H1 (cell line): ENCODE measurements around the gene BTBD9. TPM values are rescaled to one million over a fixed set of nuclear protein-coding genes. Genes with fewer than 3 reads are reported as not detected.

Experiments used
- CTCF ChIA-PET: fragments of 300-600 bp; sonication (Branson Sonifier 250); formaldehyde crosslinking; loops from one replicate; lab custom pipeline; 2021; ENCODE audit not compliant: partially characterized antibody; lab: Charles Lee
- POLR2A ChIA-PET: fragments of 300-600 bp; sonication (Branson Sonifier 250); formaldehyde crosslinking; loops from one replicate; lab custom pipeline; 2021; ENCODE audit warnings: inconsistent platforms; ENCODE audit not compliant: partially characterized antibody; lab: Charles Lee
- DNase-seq, 2 experiments: peaks; one replicate each; pipeline versions ENCODE4 v3.0.0 to v3.0.0-alpha.2; 2010 to 2022; ENCODE audit warnings: low spot score in 2 of 2, low read depth in 1 of 2, mixed read lengths in 1 of 2
- FAIRE-seq: peaks from 2 replicates; lab custom pipeline; 2011; peaks lifted over from hg19 to GRCh38; lab: Jason Lieb, UNC
- H2AFZ ChIP-seq: 2 replicates; pipeline ENCODE4 v1.8.1; 2012; ENCODE audit warnings: low read length, inconsistent platforms
- H2AK5ac ChIP-seq: 2 replicates; pipeline ENCODE4 v1.6.1; 2013; ENCODE audit warnings: low read depth, low read length
- H2BK120ac ChIP-seq: replicated peaks from 2 replicates; pipeline ENCODE3; 2013; ENCODE audit warnings: low read depth, low read length, inconsistent platforms
- H2BK12ac ChIP-seq: 2 replicates; pipeline ENCODE4 v1.6.1; 2013; ENCODE audit warnings: low read depth, low read length
- H2BK15ac ChIP-seq: 2 replicates; pipeline ENCODE4 v1.6.1; 2013; ENCODE audit warnings: low read length
- H2BK20ac ChIP-seq: 2 replicates; pipeline ENCODE4 v1.6.1; 2013; ENCODE audit warnings: low read length
- H2BK5ac ChIP-seq: 2 replicates; pipeline ENCODE4 v1.6.1; 2013; ENCODE audit warnings: low read depth, low read length
- H3K14ac ChIP-seq: 2 replicates; pipeline ENCODE4 v1.6.1; 2013; ENCODE audit warnings: inconsistent platforms; ENCODE audit not compliant: insufficient read length
- H3K18ac ChIP-seq: 2 replicates; pipeline ENCODE4 v1.6.1; 2013; ENCODE audit warnings: low read length; ENCODE audit errors: extremely low read depth
- H3K23ac ChIP-seq: 2 replicates; pipeline ENCODE4 v1.6.1; 2013; ENCODE audit warnings: inconsistent platforms; ENCODE audit not compliant: insufficient read length
- H3K23me2 ChIP-seq: 2 replicates; pipeline ENCODE4 v1.6.1; 2013; ENCODE audit warnings: low read depth, low read length
- H3K27ac ChIP-seq: 2 replicates; pipeline ENCODE4 v1.6.1; 2011; ENCODE audit warnings: low read depth, low read length, inconsistent platforms
- H3K27me3 ChIP-seq, 4 experiments: replicated peaks in 1 of 4; 1 replicate in 1 of 4; 2 replicates in 3 of 4; pipeline versions ENCODE4 v1.6.1 to v1.8.1; 2011 to 2013; ENCODE audit warnings: low read length in 3 of 4, mild to moderate bottlenecking in 3 of 4, inconsistent platforms in 2 of 4, mixed read lengths in 2 of 4, moderate library complexity in 1 of 4; ENCODE audit not compliant: control insufficient read depth in 3 of 4, insufficient read depth in 3 of 4; ENCODE audit errors: extremely low read depth in 1 of 4
- H3K36me3 ChIP-seq, 4 experiments: 2 replicates each; pipeline versions ENCODE4 v1.6.1 to v1.8.1; 2011 to 2013; ENCODE audit warnings: mild to moderate bottlenecking in 4 of 4, low read length in 3 of 4, moderate library complexity in 2 of 4, control low read depth in 1 of 4, inconsistent platforms in 1 of 4; ENCODE audit not compliant: insufficient read depth in 4 of 4, control insufficient read depth in 2 of 4
- H3K4ac ChIP-seq: replicated peaks from 2 replicates; pipeline ENCODE3; 2013; ENCODE audit warnings: low read length, low read depth, mixed read lengths, inconsistent platforms; ENCODE audit not compliant: insufficient read length
- H3K4me1 ChIP-seq, 4 experiments: replicated peaks in 1 of 4; 1 replicate in 1 of 4; 2 replicates in 3 of 4; pipeline versions ENCODE4 v1.6.1 to v1.8.1; 2011 to 2013; ENCODE audit warnings: low read length in 3 of 4, inconsistent platforms in 2 of 4, mixed read lengths in 1 of 4; ENCODE audit not compliant: insufficient read depth in 4 of 4, control insufficient read depth in 3 of 4
- H3K4me2 ChIP-seq, 2 experiments: 2 replicates each; pipeline versions ENCODE4 v1.6.1 to v1.8.1; 2011 to 2013; ENCODE audit warnings: low read depth in 2 of 2, low read length in 2 of 2, control low read depth in 1 of 2, inconsistent platforms in 1 of 2, mild to moderate bottlenecking in 1 of 2; ENCODE audit not compliant: insufficient read depth in 1 of 2
- H3K4me3 ChIP-seq, 4 experiments: fragments of 200-600, 300-600 bp in 1 of 4; sonication (generic), shearing (Covaris generic), sonication (Bioruptor Twin) in 1 of 4; 2 replicates each; pipeline versions ENCODE4 v1.5.1 to v1.8.1; 2011 to 2016; ENCODE audit warnings: low read length in 4 of 4, low read depth in 3 of 4, control low read depth in 2 of 4, inconsistent platforms in 2 of 4, mild to moderate bottlenecking in 2 of 4, mixed read lengths in 1 of 4, moderate library complexity in 1 of 4; ENCODE audit not compliant: insufficient read depth in 2 of 4; ENCODE audit errors: extremely low read depth in 1 of 4
- H3K56ac ChIP-seq: replicated peaks from 2 replicates; pipeline ENCODE3; 2013; ENCODE audit warnings: low read depth, mild to moderate bottlenecking, mixed read lengths, low read length, inconsistent platforms; ENCODE audit not compliant: insufficient read length
- H3K79me1 ChIP-seq: 2 replicates; pipeline ENCODE4 v1.6.1; 2013; ENCODE audit warnings: low read depth, low read length, control low read depth
- H3K79me2 ChIP-seq, 2 experiments: 2 replicates each; pipeline versions ENCODE4 v1.6.1 to v1.8.1; 2012 to 2013; ENCODE audit warnings: low read length in 2 of 2, mild to moderate bottlenecking in 2 of 2, inconsistent platforms in 1 of 2; ENCODE audit not compliant: insufficient read depth in 2 of 2, control insufficient read depth in 1 of 2
- H3K9ac ChIP-seq, 4 experiments: replicated peaks in 1 of 4; 1 replicate in 1 of 4; 2 replicates in 3 of 4; pipeline versions ENCODE4 v1.6.1 to v1.8.1; 2011 to 2013; ENCODE audit warnings: low read depth in 3 of 4, low read length in 3 of 4, control low read depth in 2 of 4, mild to moderate bottlenecking in 2 of 4, moderate library complexity in 2 of 4, inconsistent platforms in 1 of 4; ENCODE audit errors: extremely low read depth in 1 of 4
- H3K9me3 ChIP-seq, 2 experiments: 2 replicates each; pipeline versions ENCODE4 v1.6.1 to v1.8.1; 2012 to 2013; ENCODE audit warnings: mild to moderate bottlenecking in 2 of 2, moderate library complexity in 2 of 2, control low read depth in 1 of 2, inconsistent platforms in 1 of 2, low read depth in 1 of 2, low read length in 1 of 2, mixed read lengths in 1 of 2; ENCODE audit not compliant: insufficient read depth in 2 of 2
- H4K20me1 ChIP-seq, 2 experiments: replicated peaks in 1 of 2; 2 replicates each; pipeline versions ENCODE3 to v1.8.1; 2011 to 2013; ENCODE audit warnings: inconsistent platforms in 2 of 2, low read length in 2 of 2, mild to moderate bottlenecking in 1 of 2; ENCODE audit not compliant: insufficient read depth in 2 of 2, control insufficient read depth in 1 of 2
- H4K5ac ChIP-seq: 2 replicates; pipeline ENCODE4 v1.6.1; 2013; ENCODE audit warnings: low read length, low read depth, mixed read lengths, inconsistent platforms; ENCODE audit not compliant: insufficient read length
- H4K8ac ChIP-seq: 2 replicates; pipeline ENCODE4 v1.8.0; 2013; ENCODE audit warnings: mild to moderate bottlenecking, moderate library complexity, low read length, inconsistent platforms; ENCODE audit not compliant: insufficient read depth; ENCODE audit errors: extremely low read depth
- H4K91ac ChIP-seq: replicated peaks from 2 replicates; pipeline ENCODE3; 2013; ENCODE audit warnings: low read length, mixed read lengths, inconsistent platforms; ENCODE audit not compliant: insufficient read length
- ASH2L ChIP-seq: fragments of 200-600, 300-600 bp; sonication (generic); IDR thresholded peaks from one replicate; pipeline ENCODE4 v1.7.1; 2017; ENCODE audit warnings: low read length
- CBX8 ChIP-seq: fragments of 300-800, 300-1000 bp; sonication (generic); IDR thresholded peaks from 2 replicates; pipeline ENCODE4 v1.7.1; 2016; ENCODE audit warnings: low read depth, low read length, borderline replicate concordance
- CEBPB ChIP-seq: IDR thresholded peaks from 2 replicates; pipeline ENCODE4 v1.6.1; 2012; ENCODE audit warnings: low read depth, low read length
- CTCF ChIP-seq, 3 experiments: IDR thresholded peaks; 1 replicate in 2 of 3; 2 replicates in 1 of 3; pipeline versions ENCODE4 v1.5.1 to v1.6.1; 2011; ENCODE audit warnings: low read length in 3 of 3, mild to moderate bottlenecking in 3 of 3, inconsistent platforms in 2 of 3, low read depth in 1 of 3, moderate library complexity in 1 of 3; ENCODE audit not compliant: insufficient read depth in 1 of 3; ENCODE audit errors: control extremely low read depth in 1 of 3
- EGR1 ChIP-seq: IDR thresholded peaks from 2 replicates; pipeline ENCODE4 v1.6.1; 2011; ENCODE audit warnings: low read depth, low read length, borderline replicate concordance
- GABPA ChIP-seq: IDR thresholded peaks from 2 replicates; pipeline ENCODE4 v1.6.1; 2011; ENCODE audit warnings: mild to moderate bottlenecking, low read length, moderate library complexity, borderline replicate concordance; ENCODE audit not compliant: insufficient read depth
- JUND ChIP-seq: IDR thresholded peaks from 2 replicates; pipeline ENCODE4 v1.6.1; 2011; ENCODE audit warnings: mild to moderate bottlenecking, improper control_type of control experiment, low read length
- POU5F1 ChIP-seq: IDR thresholded peaks from 2 replicates; pipeline ENCODE4 v1.6.1; 2011; ENCODE audit warnings: low read depth, mild to moderate bottlenecking, low read length, moderate library complexity
- RAD21 ChIP-seq, 2 experiments: IDR thresholded peaks in 1 of 2; conservative IDR thresholded peaks in 1 of 2; 2 replicates each; pipeline ENCODE4 v1.6.1; 2011; ENCODE audit warnings: low read depth in 2 of 2, low read length in 2 of 2, improper control_type of control experiment in 1 of 2, inconsistent platforms in 1 of 2, mild to moderate bottlenecking in 1 of 2, moderate library complexity in 1 of 2
- RFX5 ChIP-seq: IDR thresholded peaks from 2 replicates; pipeline ENCODE4 v1.6.1; 2011; ENCODE audit warnings: low read depth, low read length, improper control_type of control experiment, borderline replicate concordance
- SP1 ChIP-seq: IDR thresholded peaks from 2 replicates; pipeline ENCODE4 v1.6.1; 2011; ENCODE audit warnings: low read depth, low read length
- TCF12 ChIP-seq: IDR thresholded peaks from 2 replicates; pipeline ENCODE4 v1.6.1; 2011; ENCODE audit warnings: low read depth, mild to moderate bottlenecking, low read length
- YY1 ChIP-seq: IDR thresholded peaks from 2 replicates; pipeline ENCODE4 v1.6.1; 2011; ENCODE audit warnings: low read depth, mild to moderate bottlenecking, low read length
- WGBS, 2 experiments: shearing (Covaris generic) in 1 of 2; methylation state at CpG; one replicate each; pipeline versions ENCODE4 v1.1.6 to v1.1.7; 2013 to 2015; ENCODE audit warnings: low lambda C conversion rate in 2 of 2, mixed read lengths in 2 of 2, inconsistent platforms in 1 of 2, low coverage in 1 of 2, missing lambda C conversion rate in 1 of 2; ENCODE audit not compliant: insufficient replicate concordance in 2 of 2, insufficient coverage in 1 of 2, insufficient read length in 1 of 2; ENCODE audit errors: extremely low coverage in 1 of 2, missing lambda C conversion rate in 1 of 2; 5-methylcytosine and 5-hydroxymethylcytosine counted together
- polyA plus RNA-seq, 7 experiments: library from polyadenylated mRNA; depleted of rRNA in 3 of 7; stranded (reverse) in 5 of 7; unstranded in 2 of 7; fragments of >200 nt in 5 of 7; fragments of 200-250 nt in 2 of 7; gene quantifications; 1 replicate in 5 of 7; 2 replicates in 1 of 7; 4 replicates in 1 of 7; pipeline versions ENCODE4 v1.2.1 to v1.2.3, GENCODE V29; 2011 to 2013; ENCODE audit warnings: missing spikeins in 2 of 7, mixed read lengths in 2 of 7
- total RNA-seq: library from RNA; stranded (reverse); fragmentation: NEBNext Ultra II Directional; extraction: Animal tissue kit (Norgen Biotek cat#: 25700); gene quantifications from 2 replicates; pipeline ENCODE4 v1.2.1, GENCODE V29; 2021

BTBD9 gene
- total and polyA plus RNA-seq, 2 of the 8 experiments (the other 6 are each of a cell fraction or from before 2014, with no cell fraction given) = 0.92 to 4.1 TPM

- Histone ChIP-seq H2BK20ac (no peak overlapping the region), H2BK120ac (no peak overlapping the region), H4K91ac (no peak overlapping the region), H3K14ac (no peak overlapping the region), H2AK5ac (no peak overlapping the region), H4K5ac (no peak overlapping the region), H3K23ac (no peak overlapping the region), H3K4ac (no peak overlapping the region), H3K18ac (no peak overlapping the region), H2BK15ac (no peak overlapping the region), H3K4me2 (no peak overlapping the region), H3K4me1 (peaks cover 0 to 18% (median 10%) of the 10 kb centered on the region in 4 experiments; a peak in 5 of 7 replicates), H3K79me2 (no peaks in the 10 kb centered on the region), H3K27ac (no peak overlapping the region), H4K20me1 (no peaks in the 10 kb centered on the region), H3K9me3 (no peaks in the 10 kb centered on the region), H3K36me3 (no peaks in the 10 kb centered on the region), H4K8ac (no peak overlapping the region), H2BK12ac (no peak overlapping the region), H2AFZ (no peak overlapping the region), H3K27me3 (no peaks in the 10 kb centered on the region), H3K56ac (no peak overlapping the region), H2BK5ac (no peak overlapping the region), H3K79me1 (no peaks in the 10 kb centered on the region), H3K23me2 (no peaks in the 10 kb centered on the region), H3K4me3 (no peak overlapping the region), H3K9ac (no peak overlapping the region)
- 100% methylated on average over 1 of the region's 1 CpG; no CpG with 5 or more reads in 1 of the 2 experiments for WGBS, 2 experiments
- POLR2A ChIA-PET = no interaction called here
- CTCF ChIA-PET = interaction anchor here (0.7 to 2.0 kb wide), 5 partner anchors 9 to 288 kb away, joined by 3 to 5 read pairs (median 4); no protein-coding TSS in a partner anchor
- no peak for FAIRE-seq
- no peak for DNase-seq
- TF ChIP-seq CEBPB (no peak), EGR1 (no peak), ASH2L (no peak), JUND (no peak), POU5F1 (no peak), CBX8 (no peak), SP1 (no peak), TCF12 (no peak), GABPA (no peak), RAD21 (IDR thresholded peaks at IDR 0.05 in 1 of 2, conservative IDR thresholded peaks at IDR 0.05 in 1 of 2; ENCODE audit: low read depth in 2 of 2, low read length in 2 of 2) (no peak), CTCF (IDR thresholded peaks at IDR 0.05; ENCODE audit: control extremely low read depth in 1 of 3, insufficient read depth in 1 of 3, low read depth in 1 of 3, low read length in 3 of 3) (no peak), RFX5 (no peak), YY1 (no peak)
These were observed 163.6 kb downstream of the BTBD9 start for GRCh38 chr6:38476141-38476540.
